WTC11 (cell line): ENCODE measurements around the gene TRAPPC4. TPM values are rescaled to one million over a fixed set of nuclear protein-coding genes. Genes with fewer than 3 reads are reported as not detected.

Source experiments
- ATAC-seq: fragments of 200-7000 bp; cut with Tn5 transposase; 2 replicates; pipeline ENCODE4 v1.10.0; 2021; ENCODE audit warnings: mild to moderate bottlenecking, moderate library complexity
- CTCF ChIA-PET: fragments of 300-600 bp; sonication (Branson Sonifier 250); formaldehyde crosslinking; loops from one replicate; lab custom pipeline; 2021; ENCODE audit warnings: antibody characterized with exemption; lab: Charles Lee
- POLR2A ChIA-PET: fragments of 350-600 bp; sonication (Branson Sonifier 250); formaldehyde crosslinking; loops from one replicate; lab custom pipeline; 2021; ENCODE audit warnings: antibody characterized with exemption; lab: Charles Lee
- DNase-seq: peaks from one replicate; pipeline ENCODE4 v3.0.0; 2021; ENCODE audit warnings: low spot score
- H3K27ac Mint-ChIP-seq: 2 replicates; pipeline ENCODE4 v1.8.0; 2021; ENCODE audit warnings: mixed read lengths
- H3K27me3 Mint-ChIP-seq: 2 replicates; pipeline ENCODE4 v1.8.0; 2021; ENCODE audit warnings: low read depth, mild to moderate bottlenecking, moderate library complexity, mixed read lengths
- H3K36me3 Mint-ChIP-seq: 2 replicates; pipeline ENCODE4 v1.8.0; 2021; ENCODE audit warnings: mixed read lengths
- H3K4me1 Mint-ChIP-seq: 2 replicates; pipeline ENCODE4 v1.8.0; 2022; ENCODE audit warnings: mixed read lengths
- H3K4me3 Mint-ChIP-seq: 2 replicates; pipeline ENCODE4 v1.8.0; 2021; ENCODE audit warnings: mild to moderate bottlenecking, moderate library complexity, mixed read lengths
- H3K9me3 Mint-ChIP-seq: 2 replicates; pipeline ENCODE4 v1.8.0; 2021; ENCODE audit warnings: mixed read lengths
- CREB1 ChIP-seq: sonication (generic); formaldehyde crosslinking; IDR thresholded peaks from 2 replicates; pipeline ENCODE4 v1.8.0; 2023; ENCODE audit warnings: mild to moderate bottlenecking, missing genetic modification reagents
- ETV6 ChIP-seq: sonication (generic); formaldehyde crosslinking; IDR thresholded peaks from 2 replicates; pipeline ENCODE4 v1.8.1; 2022; ENCODE audit warnings: mild to moderate bottlenecking, missing genetic modification reagents
- GABPB1 ChIP-seq: sonication (generic); formaldehyde crosslinking; IDR thresholded peaks from 2 replicates; pipeline ENCODE4 v1.8.1; 2023; ENCODE audit warnings: mild to moderate bottlenecking, missing genetic modification reagents
- IRF2 ChIP-seq: sonication (generic); formaldehyde crosslinking; IDR thresholded peaks from 2 replicates; pipeline ENCODE4 v1.8.0; 2022; ENCODE audit warnings: low read depth, missing genetic modification reagents, borderline replicate concordance
- NFATC4 ChIP-seq: fragments of 250-450 bp; sonication (Bioruptor Pico); IDR thresholded peaks from 2 replicates; pipeline ENCODE4 v1.9.0; 2021; ENCODE audit warnings: mild to moderate bottlenecking
- TEAD1 ChIP-seq: sonication (generic); formaldehyde crosslinking; IDR thresholded peaks from 2 replicates; pipeline ENCODE4 v1.8.0; 2022; ENCODE audit warnings: mild to moderate bottlenecking, missing genetic modification reagents
- ZNF219 ChIP-seq: sonication (generic); formaldehyde crosslinking; IDR thresholded peaks from 2 replicates; pipeline ENCODE4 v1.8.0; 2023; ENCODE audit warnings: missing genetic modification reagents, mild to moderate bottlenecking, borderline replicate concordance
- ZNF232 ChIP-seq: sonication (generic); formaldehyde crosslinking; IDR thresholded peaks from 2 replicates; pipeline ENCODE4 v1.8.0; 2022; ENCODE audit warnings: mild to moderate bottlenecking, missing genetic modification reagents
- ZNF416 ChIP-seq: fragments of 250-450 bp; sonication (Bioruptor Pico); IDR thresholded peaks from 2 replicates; pipeline ENCODE4 v1.9.0; 2021; ENCODE audit warnings: mild to moderate bottlenecking, inconsistent platforms
- ZNF671 ChIP-seq: fragments of 250-450 bp; sonication (Bioruptor Pico); IDR thresholded peaks from 2 replicates; pipeline ENCODE4 v1.8.0; 2021; ENCODE audit warnings: mild to moderate bottlenecking
- total RNA-seq: library from RNA; stranded (reverse); gene quantifications from 3 replicates; pipeline ENCODE4 v1.2.3, GENCODE V29; 2021
- TF ChIP-seq, protein P1 (sequence below): fragments of 250-450 bp; sonication (Bioruptor Pico); conservative IDR thresholded peaks from 2 replicates; pipeline ENCODE4 v1.9.0; 2021; ENCODE audit warnings: mild to moderate bottlenecking
- TF ChIP-seq, protein P2 (sequence below): fragments of 250-450 bp; sonication (Bioruptor Pico); IDR thresholded peaks from 2 replicates; pipeline ENCODE4 v1.9.0; 2021; ENCODE audit warnings: mild to moderate bottlenecking
- TF ChIP-seq, protein P3 (sequence below): fragments of 250-450 bp; sonication (Bioruptor Pico); IDR thresholded peaks from 2 replicates; pipeline ENCODE4 v1.9.0; 2021; ENCODE audit warnings: mild to moderate bottlenecking
- TF ChIP-seq, protein P4 (sequence below): sonication (generic); formaldehyde crosslinking; conservative IDR thresholded peaks from 2 replicates; pipeline ENCODE4 v1.8.1; 2023; ENCODE audit warnings: mild to moderate bottlenecking, low read depth, missing genetic modification reagents, moderate library complexity

The TRAPPC4 gene
- total RNA-seq, 1 experiment from 2014 or later: 75.7 TPM

DNA sequence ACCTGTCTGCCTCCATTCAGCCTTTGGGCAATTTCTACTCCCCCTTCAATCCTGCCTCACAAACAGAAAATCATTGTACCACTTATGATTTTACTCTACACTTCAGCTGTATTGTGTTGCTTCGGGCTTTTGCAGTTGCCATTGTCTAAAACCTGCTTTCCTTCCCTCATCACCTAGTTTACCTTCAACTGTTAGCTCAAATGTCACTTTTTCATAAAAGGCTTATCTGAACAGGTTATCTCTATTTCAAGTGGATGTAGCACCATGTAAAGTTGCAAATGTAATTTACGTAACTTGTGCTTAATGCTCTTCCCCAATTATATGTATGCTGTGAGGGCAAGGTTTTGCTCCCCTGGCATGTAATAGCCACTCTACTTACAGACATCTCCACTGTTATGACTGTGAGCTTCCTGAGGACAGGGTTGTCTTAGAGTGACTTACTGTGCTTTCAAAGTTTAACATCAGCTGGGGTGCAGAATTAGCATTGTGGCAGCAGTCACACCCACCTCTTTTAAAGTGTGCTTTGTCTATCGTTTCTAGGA is 5.9 kb upstream of the TRAPPC4 start:
- ATAC-seq: no peak
- no peaks in the 10 kb centered on the region for H3K27me3 Mint-ChIP-seq
- TF ChIP-seq, protein P1, sequence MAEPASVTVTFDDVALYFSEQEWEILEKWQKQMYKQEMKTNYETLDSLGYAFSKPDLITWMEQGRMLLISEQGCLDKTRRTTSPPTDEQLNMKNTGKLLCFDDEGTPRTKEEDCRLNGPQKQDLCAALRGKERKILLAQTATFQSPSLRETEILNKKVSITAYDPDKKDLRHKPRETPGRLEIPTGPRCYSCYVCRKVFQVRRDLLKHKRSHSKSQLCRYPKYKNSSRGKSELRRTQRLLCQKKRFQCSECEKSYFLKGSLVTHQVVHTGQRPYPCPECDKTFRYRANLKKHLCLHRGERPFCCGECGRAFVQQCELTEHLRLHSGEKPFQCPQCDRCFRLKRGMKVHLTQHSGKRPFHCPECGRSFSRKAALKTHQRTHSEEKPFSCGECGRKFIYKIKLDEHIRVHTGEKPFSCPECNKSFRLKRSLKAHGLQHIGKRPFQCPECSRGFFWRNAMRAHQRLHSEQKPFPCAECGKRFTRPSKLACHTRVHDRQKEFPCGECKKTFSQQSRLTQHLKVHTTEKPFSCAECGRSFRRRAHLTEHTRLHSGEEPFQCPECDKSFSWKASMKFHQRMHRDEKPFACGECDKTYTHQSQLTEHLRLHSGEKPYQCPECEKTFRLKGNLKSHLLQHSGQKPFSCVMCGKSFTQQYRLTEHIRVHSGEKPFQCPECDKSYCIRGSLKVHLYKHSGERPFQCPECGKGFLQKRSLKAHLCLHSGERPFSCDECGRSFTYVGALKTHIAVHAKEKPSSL (CRISPR knock-in tag): no peak
- peak; percentile 13; the same call in 1 of the 2 replicates for TF ChIP-seq NFATC4
- TF ChIP-seq, all 79 proteins: peak for 1
- peaks cover 68% of the 10 kb centered on the region for H3K36me3 Mint-ChIP-seq
- ChIA-PET CTCF (interaction anchor here (1.5 kb wide), 1 partner anchor 15 kb away, joined by 6 read pairs; no protein-coding TSS in a partner anchor), POLR2A (interaction anchor here (0.6 kb wide), 1 partner anchor 20 kb away, joined by 6 read pairs; no protein-coding TSS in a partner anchor)
- no peaks in the 10 kb centered on the region for H3K9me3 Mint-ChIP-seq
- 0 out of 2 replicates have a peak overlapping the region, but pooled peaks have one; percentile 75 for H3K27ac Mint-ChIP-seq
- peaks cover 10% of the 10 kb centered on the region; the same call in 1 of the 2 replicates for H3K4me1 Mint-ChIP-seq
- H3K4me3 Mint-ChIP-seq: no peak overlapping the region
- DNase-seq: no peak

DNA sequence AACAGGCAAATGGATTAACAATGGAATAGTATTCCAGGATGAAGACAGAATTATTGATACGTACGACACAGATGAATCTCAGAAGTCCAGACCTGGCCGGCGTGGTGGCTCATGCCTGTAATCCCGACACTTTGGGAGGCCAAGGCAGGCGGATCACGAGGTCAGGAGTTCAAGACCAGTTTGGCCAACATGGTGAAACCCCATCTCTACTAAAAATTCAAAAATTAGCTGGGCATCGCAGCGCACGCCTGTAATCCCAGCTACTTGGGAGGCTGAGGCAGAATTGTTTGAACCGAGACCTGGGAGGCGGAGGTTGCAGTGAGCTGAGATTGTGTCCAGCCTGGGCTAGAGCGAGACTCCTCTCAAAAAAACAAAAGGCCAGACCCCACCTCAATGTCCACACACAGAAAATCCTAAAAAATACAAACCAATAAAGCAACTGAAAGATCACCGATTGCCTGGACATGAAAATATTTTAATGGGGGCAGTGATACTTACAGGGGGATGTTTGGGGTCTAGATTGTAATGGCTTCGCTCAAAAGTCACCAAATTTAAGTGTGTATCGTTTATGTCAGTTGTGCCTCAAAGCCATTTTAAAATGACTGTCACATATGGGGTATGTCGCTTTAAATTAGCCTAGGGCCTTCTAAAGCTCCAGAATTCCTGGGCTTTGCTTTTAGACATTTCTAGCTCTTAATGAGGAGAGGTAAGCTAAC is 4.2 kb upstream of the TRAPPC4 start:
- ATAC-seq (no peak), DNase-seq (no peak)
- H3K27ac Mint-ChIP-seq: peak overlapping the region; percentile 78
- no peaks in the 10 kb centered on the region for H3K9me3 Mint-ChIP-seq
- H3K36me3 Mint-ChIP-seq: peaks cover 65% of the 10 kb centered on the region
- TF ChIP-seq, protein P2, sequence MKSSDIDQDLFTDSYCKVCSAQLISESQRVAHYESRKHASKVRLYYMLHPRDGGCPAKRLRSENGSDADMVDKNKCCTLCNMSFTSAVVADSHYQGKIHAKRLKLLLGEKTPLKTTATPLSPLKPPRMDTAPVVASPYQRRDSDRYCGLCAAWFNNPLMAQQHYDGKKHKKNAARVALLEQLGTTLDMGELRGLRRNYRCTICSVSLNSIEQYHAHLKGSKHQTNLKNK (CRISPR knock-in tag): peak; percentile 55; the same call in 1 of the 2 replicates
- TF ChIP-seq GABPB1 (CRISPR knock-in tag) (no peak), ZNF232 (no peak), TEAD1 (CRISPR knock-in tag) (0 out of 2 replicates have a peak, but pooled peaks have one; percentile 16), ETV6 (no peak), ZNF219 (no peak), IRF2 (CRISPR knock-in tag) (no peak)
- TF ChIP-seq, protein P3, sequence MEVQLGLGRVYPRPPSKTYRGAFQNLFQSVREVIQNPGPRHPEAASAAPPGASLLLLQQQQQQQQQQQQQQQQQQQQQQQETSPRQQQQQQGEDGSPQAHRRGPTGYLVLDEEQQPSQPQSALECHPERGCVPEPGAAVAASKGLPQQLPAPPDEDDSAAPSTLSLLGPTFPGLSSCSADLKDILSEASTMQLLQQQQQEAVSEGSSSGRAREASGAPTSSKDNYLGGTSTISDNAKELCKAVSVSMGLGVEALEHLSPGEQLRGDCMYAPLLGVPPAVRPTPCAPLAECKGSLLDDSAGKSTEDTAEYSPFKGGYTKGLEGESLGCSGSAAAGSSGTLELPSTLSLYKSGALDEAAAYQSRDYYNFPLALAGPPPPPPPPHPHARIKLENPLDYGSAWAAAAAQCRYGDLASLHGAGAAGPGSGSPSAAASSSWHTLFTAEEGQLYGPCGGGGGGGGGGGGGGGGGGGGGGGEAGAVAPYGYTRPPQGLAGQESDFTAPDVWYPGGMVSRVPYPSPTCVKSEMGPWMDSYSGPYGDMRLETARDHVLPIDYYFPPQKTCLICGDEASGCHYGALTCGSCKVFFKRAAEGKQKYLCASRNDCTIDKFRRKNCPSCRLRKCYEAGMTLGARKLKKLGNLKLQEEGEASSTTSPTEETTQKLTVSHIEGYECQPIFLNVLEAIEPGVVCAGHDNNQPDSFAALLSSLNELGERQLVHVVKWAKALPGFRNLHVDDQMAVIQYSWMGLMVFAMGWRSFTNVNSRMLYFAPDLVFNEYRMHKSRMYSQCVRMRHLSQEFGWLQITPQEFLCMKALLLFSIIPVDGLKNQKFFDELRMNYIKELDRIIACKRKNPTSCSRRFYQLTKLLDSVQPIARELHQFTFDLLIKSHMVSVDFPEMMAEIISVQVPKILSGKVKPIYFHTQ (CRISPR knock-in tag): peak; percentile 33; the same call in 1 of the 2 replicates
- H3K4me1 Mint-ChIP-seq: peaks cover 10% of the 10 kb centered on the region; the same call in 1 of the 2 replicates
- POLR2A ChIA-PET: interaction anchor here (0.6 kb wide), 1 partner anchor 79 kb away, joined by 5 read pairs; no protein-coding TSS in a partner anchor
- CTCF ChIA-PET: interaction anchor here (0.6 kb wide), 1 partner anchor 188 kb away, joined by 3 read pairs; no protein-coding TSS in a partner anchor
- no peaks in the 10 kb centered on the region; the same call in 1 of the 2 replicates for H3K27me3 Mint-ChIP-seq
- H3K4me3 Mint-ChIP-seq: no peak overlapping the region

DNA sequence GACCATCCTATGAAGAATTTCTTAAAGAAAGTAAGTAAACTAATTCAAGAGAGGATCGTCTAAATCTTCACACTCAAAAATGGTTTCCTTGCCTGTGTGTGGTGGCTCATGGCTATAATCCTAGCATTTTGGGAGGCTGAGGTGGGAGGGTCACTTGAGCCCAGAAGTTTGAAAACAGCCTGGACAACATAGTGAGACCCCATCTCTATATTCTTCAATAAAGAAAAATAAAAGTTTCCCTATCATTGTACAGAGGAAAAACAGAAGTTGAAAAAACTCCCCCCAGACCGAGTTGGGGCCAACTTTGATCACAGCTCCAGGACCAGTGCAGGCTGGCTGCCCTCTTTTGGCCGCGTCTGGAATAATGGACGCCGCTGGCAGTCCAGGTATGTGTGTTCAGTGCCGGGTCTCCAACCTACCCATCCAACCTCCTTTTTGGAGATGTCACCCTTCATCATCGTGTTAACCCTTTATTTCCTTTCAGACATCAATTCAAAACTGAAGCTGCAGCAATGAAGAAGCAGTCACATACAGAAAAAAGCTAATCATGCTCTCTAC is 3.4 kb upstream of the TRAPPC4 start:
- CTCF ChIA-PET: interaction anchor here (0.6 to 1.5 kb wide), 2 partner anchors 17 to 189 kb away, joined by 3 to 5 read pairs; partner anchors contain the start of gene CENATAC
- DNase-seq: no peak
- TF ChIP-seq ZNF671 (CRISPR knock-in tag) (peak; percentile 69), ZNF416 (CRISPR knock-in tag) (no peak), CREB1 (no peak)
- TF ChIP-seq, protein P4, sequence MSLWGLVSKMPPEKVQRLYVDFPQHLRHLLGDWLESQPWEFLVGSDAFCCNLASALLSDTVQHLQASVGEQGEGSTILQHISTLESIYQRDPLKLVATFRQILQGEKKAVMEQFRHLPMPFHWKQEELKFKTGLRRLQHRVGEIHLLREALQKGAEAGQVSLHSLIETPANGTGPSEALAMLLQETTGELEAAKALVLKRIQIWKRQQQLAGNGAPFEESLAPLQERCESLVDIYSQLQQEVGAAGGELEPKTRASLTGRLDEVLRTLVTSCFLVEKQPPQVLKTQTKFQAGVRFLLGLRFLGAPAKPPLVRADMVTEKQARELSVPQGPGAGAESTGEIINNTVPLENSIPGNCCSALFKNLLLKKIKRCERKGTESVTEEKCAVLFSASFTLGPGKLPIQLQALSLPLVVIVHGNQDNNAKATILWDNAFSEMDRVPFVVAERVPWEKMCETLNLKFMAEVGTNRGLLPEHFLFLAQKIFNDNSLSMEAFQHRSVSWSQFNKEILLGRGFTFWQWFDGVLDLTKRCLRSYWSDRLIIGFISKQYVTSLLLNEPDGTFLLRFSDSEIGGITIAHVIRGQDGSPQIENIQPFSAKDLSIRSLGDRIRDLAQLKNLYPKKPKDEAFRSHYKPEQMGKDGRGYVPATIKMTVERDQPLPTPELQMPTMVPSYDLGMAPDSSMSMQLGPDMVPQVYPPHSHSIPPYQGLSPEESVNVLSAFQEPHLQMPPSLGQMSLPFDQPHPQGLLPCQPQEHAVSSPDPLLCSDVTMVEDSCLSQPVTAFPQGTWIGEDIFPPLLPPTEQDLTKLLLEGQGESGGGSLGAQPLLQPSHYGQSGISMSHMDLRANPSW (CRISPR knock-in tag): no peak
- TF ChIP-seq, protein P3 (CRISPR knock-in tag): peak; percentile 60

More for the DNA sequence above, 3.4 kb upstream of the TRAPPC4 start:
- H3K4me3 Mint-ChIP-seq: no peak overlapping the region
- peaks cover 16% of the 10 kb centered on the region for H3K4me1 Mint-ChIP-seq
- POLR2A ChIA-PET: no interaction called here
- no peaks in the 10 kb centered on the region; the same call in 1 of the 2 replicates for H3K27me3 Mint-ChIP-seq
- no peak for ATAC-seq
- H3K9me3 Mint-ChIP-seq: no peaks in the 10 kb centered on the region
- peaks cover 68% of the 10 kb centered on the region for H3K36me3 Mint-ChIP-seq
- peak overlapping the region; percentile 81 for H3K27ac Mint-ChIP-seq
